NCI-H1417 treated with DMSO at 0.1 percent for 48 hours (cell line): ENCODE results near the gene CATSPER3.

Experiments
- DNase-seq: peaks from one replicate; lab custom pipeline; 2025; lab: John Stamatoyannopoulos, UW

Gene CATSPER3

DNA sequence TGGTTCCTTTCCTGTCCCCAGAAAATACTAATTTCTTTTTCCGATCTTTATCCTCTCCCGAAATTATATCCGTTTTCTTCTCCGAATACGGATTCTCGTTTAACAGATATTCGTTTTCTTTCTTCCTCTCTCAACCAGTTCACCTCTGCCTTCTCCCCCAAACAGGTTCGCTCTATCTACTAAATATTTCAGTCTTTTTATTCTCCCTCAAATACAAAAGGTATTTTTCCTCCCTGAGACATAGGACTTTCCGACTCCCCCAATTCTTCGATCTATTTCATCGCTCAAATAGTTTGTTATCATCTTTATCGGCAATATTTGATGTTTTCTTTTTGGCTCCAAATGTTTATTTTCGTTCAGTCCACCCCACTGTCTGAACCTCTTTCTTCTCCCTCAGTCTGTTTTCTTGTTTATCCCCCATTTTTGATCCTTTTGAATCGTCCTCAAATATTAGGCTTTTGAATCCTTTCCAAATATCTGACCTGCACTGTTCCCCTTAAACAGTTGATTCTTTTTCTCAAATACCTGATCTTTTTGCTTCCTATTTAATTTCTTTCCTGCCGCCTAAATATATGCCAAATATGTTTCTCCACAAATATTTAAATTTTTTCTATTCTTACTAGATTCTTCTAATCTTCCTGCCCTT is 61.9 kb downstream of the CATSPER3 start:
- no peak for DNase-seq

DNA sequence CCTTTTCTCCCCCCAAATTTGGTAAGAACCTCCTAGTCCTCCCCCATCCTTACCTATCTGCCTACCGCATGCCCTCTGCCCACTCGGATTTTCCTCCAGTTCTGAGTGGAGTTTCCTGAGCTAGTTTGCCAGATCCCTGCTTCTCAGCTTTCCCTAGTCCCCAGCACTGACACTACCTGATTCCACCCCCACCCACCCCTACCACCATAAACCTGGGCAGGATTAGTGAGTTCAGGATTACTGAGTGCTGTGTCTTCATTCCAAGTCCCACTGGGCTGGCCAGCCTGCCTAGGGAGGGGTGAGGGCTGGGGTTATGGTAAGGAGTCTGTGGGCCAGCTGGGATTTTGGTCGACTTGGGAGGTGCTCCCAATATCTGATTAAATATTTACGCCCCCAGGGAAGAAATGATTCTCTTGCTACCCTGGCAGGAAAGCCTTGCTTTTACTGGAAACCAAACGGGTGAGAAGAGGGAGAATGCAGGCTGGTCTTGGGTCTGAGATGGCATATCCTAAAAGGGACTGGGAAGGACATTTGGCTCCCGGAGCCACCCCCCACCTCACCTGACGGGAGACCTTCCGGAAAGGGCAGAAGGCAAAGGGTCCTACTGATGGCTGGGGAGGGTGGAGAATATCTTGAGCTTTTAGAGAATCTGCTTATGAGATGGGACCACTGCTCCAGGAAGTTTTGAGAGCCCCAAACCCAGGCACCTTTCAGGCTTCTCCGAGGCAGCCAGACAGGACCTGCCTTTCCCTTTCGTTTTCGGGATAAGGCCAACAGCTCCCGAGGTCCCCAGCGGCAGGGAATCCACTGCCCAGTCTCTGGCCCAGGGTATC is 62.6 kb downstream of the CATSPER3 start:
- no peak for DNase-seq

DNA sequence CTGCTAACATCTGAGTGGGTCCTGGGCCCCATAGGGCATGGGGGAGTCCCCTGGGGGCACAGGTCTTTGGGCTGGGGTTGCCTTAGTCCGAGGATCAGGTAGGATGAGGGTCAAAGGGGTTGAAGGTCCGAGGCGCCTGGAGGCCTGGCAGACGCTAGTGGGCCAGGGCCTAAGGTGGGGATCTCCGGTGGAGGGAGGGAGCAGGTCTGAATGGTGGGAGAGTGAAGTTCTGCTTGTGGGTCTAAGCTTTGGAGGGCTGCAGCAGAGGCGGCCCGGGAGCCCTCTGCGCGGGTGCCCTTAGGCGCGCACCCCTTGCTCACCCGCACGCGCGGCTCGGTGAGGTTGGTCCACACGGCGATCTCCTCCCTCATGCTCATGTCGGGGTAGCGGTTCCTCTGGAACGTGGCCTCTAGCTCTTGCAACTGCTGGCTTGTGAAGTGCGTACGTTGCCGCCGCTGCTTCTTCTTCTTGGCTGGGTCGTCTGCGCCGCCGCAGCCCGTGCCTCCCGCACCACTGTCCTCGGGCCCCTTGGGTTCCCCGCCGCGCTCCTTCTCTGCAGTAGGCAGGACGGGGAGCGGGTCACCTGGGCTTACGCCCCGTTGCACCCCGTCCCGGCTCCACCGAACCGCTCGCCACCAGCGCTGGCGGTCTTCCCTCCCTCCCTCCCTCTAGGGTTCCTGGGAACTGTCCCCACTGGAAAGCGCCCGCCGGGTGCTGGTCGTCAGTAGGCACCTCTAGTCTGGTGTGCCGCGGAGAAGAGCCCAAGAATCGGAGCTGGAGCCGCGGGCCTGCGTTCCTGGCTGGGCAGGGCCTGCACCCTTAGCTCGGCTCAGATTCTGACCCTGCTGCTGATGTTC is 63.5 kb downstream of the CATSPER3 start:
- DNase-seq, result no peak

DNA sequence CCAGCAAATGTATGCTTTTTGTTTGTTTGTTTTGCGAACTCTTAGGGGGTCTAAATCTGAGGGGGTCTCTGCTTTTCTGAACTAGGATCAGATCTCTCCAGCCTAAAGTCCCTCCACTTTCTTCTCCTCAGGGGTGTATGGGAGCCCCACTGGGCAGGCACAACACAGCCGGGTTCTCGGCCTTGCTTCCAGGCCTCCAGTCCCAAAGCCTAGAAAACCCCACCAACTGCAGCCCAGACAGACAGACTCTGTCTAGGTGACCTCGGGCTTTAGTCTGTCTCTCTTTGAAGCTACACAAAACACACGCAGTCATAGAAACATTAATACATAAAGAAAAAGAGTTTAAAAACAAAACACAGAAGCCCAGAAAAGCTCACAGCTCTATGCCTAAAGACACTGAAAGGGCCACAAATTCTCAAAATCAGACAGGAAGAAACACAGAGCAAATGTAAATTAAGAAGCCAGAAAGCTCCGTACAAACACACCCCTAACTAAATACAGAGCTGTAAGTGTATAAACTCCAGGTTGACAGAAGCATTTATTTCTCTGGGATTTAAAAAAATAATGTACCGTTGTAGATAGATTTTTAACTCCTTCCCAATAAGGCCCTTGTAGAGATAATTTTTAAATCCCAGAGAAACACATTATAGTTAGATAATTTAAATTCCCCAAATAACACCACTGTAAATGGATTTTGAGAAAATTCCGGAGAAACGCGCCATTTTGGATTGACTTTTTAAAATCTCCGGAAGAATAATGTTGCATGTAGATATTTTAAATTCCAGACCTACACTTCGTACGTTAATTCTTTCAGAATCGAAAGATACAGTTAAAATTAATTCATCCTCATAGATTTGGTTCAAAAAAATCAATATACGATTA is 64.3 kb downstream of the CATSPER3 start:
- no peak for DNase-seq

GRCh38 chr5:135032695-135032998 is 64.9 kb downstream of the CATSPER3 start:
- no peak for DNase-seq

GRCh38 chr5:135032999-135033861 is 65.5 kb downstream of the CATSPER3 start:
- DNase-seq, result no peak

DNA sequence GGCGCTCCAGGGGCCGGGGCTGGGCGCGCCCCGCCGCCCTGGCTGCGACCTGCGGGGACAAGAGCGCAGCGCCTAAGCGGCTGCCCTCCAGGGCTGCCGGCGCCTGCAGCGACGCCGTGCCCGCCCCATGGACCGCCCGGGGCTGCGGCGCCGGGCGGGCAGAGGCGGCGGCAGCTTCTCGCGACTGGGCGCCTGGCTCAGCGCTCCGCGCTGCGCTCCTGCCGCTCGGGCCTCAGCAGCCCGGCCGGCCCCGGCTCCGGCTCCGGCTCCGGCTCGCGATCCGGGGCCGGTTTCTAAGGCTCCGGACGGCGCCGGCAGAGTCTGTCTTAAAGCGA is 66.2 kb downstream of the CATSPER3 start, which contains the start of gene PITX1:
Gene PITX1 (minus strand): TSS at position 328 of the 335 bp plus-strand sequence. CDS start 347 bp downstream, outside the sequence.
- no peak for DNase-seq

DNA sequence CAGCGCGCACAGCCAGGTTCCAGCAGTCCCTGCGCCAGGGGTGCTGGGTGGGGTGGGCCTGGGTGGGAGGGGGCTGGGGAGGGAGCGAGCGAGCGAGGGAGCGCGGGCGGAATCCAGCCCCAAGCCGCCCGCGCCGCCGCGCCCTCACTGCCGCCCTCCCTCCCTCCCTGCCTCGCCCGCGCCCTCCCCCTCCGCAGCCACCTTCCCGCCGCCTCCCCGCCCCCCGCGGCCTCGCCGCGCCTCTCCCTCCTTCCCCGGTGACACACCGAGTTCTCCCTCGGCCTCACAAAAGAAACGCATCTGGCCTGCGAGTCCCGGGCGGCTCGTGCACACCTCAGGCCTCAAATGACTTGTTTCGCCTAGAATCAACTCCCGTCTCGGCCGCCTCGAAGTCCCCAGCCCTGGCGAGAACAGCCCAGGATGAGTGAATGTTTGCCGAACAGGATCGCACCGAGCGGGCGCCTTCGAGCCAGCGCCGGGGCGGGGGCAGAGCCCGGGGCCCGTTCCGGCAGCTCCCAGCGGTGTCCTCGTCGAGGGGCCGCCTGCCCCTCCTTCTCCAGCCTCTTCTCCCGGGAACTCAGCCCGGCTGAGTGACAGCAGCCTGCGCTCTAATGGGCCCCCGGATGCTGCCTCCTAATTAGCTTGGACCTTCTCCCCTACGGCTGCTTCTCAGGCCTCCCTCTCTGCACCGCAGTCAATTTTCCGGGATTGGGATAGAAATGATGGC is 66.7 kb downstream of the CATSPER3 start:
- DNase-seq, result no peak

GRCh38 chr5:135034963-135035677 is 67.4 kb downstream of the CATSPER3 start:
- DNase-seq, result no peak

- DNase-seq, result no peak
Observed at GRCh38 chr5:135035678-135036030, 67.9 kb downstream of the CATSPER3 start.

DNA sequence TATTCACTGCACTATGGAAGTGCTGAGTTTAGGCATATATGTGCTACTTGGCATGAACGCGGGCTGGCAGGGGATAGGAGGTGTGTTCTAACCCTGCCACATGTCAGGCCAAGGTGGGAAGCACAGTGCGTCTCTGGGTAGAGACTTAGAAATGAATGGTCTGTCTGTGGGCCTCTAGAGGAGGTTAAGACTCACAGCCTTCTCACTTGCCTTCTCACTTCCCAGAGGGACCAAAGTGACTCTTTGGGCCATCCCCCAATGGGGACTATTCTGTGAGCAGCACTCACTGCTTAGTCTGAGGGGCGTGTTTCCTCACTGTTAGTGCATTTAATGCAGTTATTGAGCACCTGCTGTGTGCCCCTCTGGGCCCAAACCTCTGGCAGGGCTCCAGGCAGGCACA is 68.7 kb downstream of the CATSPER3 start:
- no peak for DNase-seq

GRCh38 chr5:135037519-135038204 is 70.0 kb downstream of the CATSPER3 start:
- no peak for DNase-seq

GRCh38 chr5:135038205-135038812 is 70.6 kb downstream of the CATSPER3 start:
- no peak for DNase-seq

DNA sequence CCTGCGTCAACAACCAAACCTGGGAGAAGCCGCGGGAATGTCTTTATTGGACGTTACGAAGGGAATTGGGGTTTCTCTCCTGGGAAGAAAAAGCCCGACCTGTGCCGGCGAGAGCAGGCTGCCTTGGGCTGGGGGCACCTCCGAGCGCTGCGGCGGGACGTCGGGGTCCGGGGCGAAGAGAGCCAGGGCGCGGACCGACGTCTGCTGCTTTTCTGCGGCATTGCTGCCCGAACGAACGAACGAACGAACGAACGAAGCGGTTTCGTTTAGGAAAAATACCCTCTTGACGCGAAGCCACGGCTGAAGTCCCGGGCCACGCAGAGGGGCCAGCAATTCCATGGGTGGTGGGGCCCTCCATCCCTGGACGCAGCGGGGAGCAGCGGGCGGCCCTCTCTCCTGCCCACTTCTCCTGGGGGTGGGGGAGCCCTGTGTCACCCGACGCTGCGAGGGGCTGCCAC is 71.1 kb downstream of the CATSPER3 start:
- DNase-seq, result no peak

- DNase-seq, result no peak
Observed at GRCh38 chr5:135039271-135040033, 71.7 kb downstream of the CATSPER3 start.

GRCh38 chr5:135040034-135040332 is 72.3 kb downstream of the CATSPER3 start:
- DNase-seq, result no peak

DNA sequence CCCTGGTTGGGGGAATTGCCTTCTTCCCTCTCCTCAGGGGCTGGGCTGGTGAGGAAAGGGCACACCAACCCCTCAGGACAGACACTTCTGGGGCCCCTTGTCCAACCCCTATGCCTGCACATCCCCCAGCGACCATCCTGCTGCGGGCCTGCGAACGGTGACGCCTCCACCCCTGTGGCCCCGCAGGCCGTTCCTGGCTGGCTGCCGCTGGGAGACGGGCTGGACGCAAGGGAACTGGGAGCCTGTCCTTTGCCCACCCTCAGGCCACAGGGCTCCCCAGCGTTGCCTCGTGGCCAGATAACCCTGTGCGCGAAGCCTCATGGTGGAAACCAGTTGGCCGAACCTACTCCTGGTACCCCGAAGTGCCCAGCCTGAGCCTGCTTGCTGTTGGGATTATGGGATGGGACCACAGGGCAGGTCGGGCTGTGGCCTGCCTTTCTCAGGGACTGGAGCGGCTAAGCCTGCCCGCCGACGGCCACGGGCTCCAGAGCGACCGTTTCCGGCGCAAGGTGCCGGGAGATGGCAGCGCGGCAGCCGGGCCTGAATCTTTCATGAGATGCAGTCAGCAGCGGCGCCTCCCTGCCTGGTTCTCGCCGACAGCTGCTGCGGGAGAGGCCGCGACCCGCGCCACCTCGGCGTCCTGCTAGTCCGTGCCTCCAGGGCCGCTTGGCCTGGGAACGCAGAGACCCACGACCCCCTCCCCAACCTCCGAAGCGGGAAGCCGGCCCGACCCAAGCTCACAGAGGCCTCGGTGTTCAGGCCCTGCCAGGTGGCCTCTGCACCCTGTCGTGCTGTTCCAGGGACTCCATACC is 72.8 kb downstream of the CATSPER3 start:
- no peak for DNase-seq
